Activated naive CD4-positive, alpha-beta T cell treated with anti-CD3 and anti-CD28 coated beads for 36 hours (primary cell): Measurements from ENCODE around the gene MFAP3L. TPM values are rescaled to one million over a fixed set of nuclear protein-coding genes. Genes with fewer than 3 reads are reported as not detected.

Source experiments
- CTCF ChIA-PET: fragments of 350-600 bp; sonication (Branson Sonifier 250); formaldehyde crosslinking; loops from one replicate; lab custom pipeline; 2021; ENCODE audit warnings: antibody characterized with exemption; lab: Charles Lee
- DNase-seq: peaks from one replicate; pipeline ENCODE4 v3.0.0-alpha.2; 2020
- H3K27ac Mint-ChIP-seq: one replicate; pipeline ENCODE4 v1.8.0; 2021; ENCODE audit warnings: mild to moderate bottlenecking, mixed read lengths
- H3K27me3 Mint-ChIP-seq: one replicate; pipeline ENCODE4 v1.8.0; 2021; ENCODE audit warnings: low read depth, mixed read lengths
- H3K36me3 Mint-ChIP-seq: one replicate; pipeline ENCODE4 v1.8.0; 2021; ENCODE audit warnings: low read depth, mixed read lengths
- H3K4me1 Mint-ChIP-seq: one replicate; pipeline ENCODE4 v1.8.0; 2021; ENCODE audit warnings: low read depth, mixed read lengths
- H3K4me3 Mint-ChIP-seq: one replicate; pipeline ENCODE4 v1.8.0; 2021; ENCODE audit warnings: mild to moderate bottlenecking, moderate library complexity, mixed read lengths
- H3K9me3 Mint-ChIP-seq: one replicate; pipeline ENCODE4 v1.8.0; 2021; ENCODE audit warnings: mixed read lengths
- intact Hi-C: fragments of 100-400 bp; cut with micrococcal nuclease; formaldehyde crosslinking; loops from one replicate; pipeline ENCODE4 v1.15.1; 2023
- total RNA-seq, 2 experiments: library from RNA; stranded (reverse); gene quantifications; one replicate each; pipeline ENCODE4 v1.2.3, GENCODE V29; 2021

The MFAP3L gene
- total RNA-seq, 2 experiments from 2014 or later, result 0.72 to 0.74 TPM

DNA sequence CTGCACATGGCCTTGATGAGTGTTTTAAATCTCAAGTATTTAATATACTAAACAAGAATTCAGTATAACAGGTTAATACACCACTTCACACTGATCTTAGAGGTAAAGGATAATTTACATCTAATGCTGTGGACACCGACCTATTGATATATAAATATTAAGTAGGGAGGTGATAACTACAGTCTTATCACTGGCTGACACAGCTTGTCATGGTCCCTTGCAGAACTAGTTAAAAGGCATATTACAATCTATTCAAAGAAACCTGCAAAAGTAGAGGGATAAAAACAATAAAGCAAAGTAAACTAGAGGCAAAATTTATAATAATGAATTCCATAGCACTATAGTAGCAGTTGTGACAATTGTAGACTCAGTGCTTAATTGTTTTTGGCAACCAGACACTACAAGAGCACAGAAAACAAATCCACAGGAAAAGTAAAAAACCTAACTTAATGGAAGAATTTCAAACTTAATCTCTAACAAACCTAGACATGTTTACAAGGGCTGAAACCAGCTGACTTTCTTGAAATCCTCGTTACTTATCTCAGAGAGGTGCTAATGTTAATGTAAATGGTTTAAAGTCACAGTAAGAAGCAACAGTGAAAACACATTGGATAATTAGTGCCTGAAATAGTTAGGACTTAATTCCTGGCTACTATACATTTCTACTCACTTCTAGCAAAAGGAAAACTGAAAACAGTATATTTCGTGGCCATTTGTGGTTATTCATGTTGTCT is 25.0 kb downstream of the MFAP3L start:
- Mint-ChIP-seq H3K9me3 (no peaks in the 10 kb centered on the region), H3K4me3 (no peak overlapping the region), H3K27me3 (no peaks in the 10 kb centered on the region), H3K36me3 (no peaks in the 10 kb centered on the region), H3K4me1 (no peaks in the 10 kb centered on the region), H3K27ac (no peak overlapping the region)
- intact Hi-C loops, result no loop called here
- CTCF ChIA-PET, result no interaction called here
- no peak for DNase-seq

- CTCF ChIA-PET, result no interaction called here
- Mint-ChIP-seq H3K9me3 (no peaks in the 10 kb centered on the region), H3K4me1 (no peaks in the 10 kb centered on the region), H3K36me3 (no peaks in the 10 kb centered on the region), H3K27me3 (no peaks in the 10 kb centered on the region), H3K27ac (no peak overlapping the region), H3K4me3 (no peak overlapping the region)
- no peak for DNase-seq
- intact Hi-C loops, result no loop called here
These were observed 26.3 kb downstream of the MFAP3L start for GRCh38 chr4:169999923-170000322.

DNA sequence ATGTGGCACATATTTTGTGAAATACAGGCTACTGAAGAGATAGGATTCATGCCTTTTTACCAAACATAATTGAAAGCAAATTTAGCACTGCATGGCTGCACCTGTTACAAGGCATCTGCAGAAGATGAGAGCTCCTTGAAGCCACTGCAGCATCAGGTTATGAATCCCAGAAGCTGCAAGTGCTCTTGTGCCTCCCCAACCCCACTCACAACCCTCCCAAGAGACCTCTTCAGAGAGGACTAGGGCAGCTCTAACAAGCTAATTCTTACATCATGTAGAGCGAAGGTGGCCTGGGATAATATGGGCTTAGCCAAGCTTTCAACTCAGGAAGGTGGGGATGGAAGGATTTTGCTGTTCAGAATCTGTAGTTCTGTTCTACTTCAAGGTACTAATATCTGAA is 27.2 kb downstream of the MFAP3L start:
- Mint-ChIP-seq H3K27ac (no peak overlapping the region), H3K9me3 (no peaks in the 10 kb centered on the region), H3K4me3 (no peak overlapping the region), H3K27me3 (peaks cover 2% of the 10 kb centered on the region), H3K4me1 (no peaks in the 10 kb centered on the region), H3K36me3 (no peaks in the 10 kb centered on the region)
- CTCF ChIA-PET, result no interaction called here
- intact Hi-C loops, result no loop called here
- no peak for DNase-seq

GRCh38 chr4:169996379-169997240 is 29.6 kb downstream of the MFAP3L start:
- no peaks in the 10 kb centered on the region for H3K9me3 Mint-ChIP-seq
- no peak overlapping the region for H3K4me3 Mint-ChIP-seq
- no peak for DNase-seq
- no peak overlapping the region for H3K27ac Mint-ChIP-seq
- CTCF ChIA-PET, result no interaction called here
- intact Hi-C loops, result no loop called here
- peaks cover 2% of the 10 kb centered on the region for H3K27me3 Mint-ChIP-seq
- no peaks in the 10 kb centered on the region for H3K4me1 Mint-ChIP-seq
- H3K36me3 Mint-ChIP-seq, result no peaks in the 10 kb centered on the region

DNA sequence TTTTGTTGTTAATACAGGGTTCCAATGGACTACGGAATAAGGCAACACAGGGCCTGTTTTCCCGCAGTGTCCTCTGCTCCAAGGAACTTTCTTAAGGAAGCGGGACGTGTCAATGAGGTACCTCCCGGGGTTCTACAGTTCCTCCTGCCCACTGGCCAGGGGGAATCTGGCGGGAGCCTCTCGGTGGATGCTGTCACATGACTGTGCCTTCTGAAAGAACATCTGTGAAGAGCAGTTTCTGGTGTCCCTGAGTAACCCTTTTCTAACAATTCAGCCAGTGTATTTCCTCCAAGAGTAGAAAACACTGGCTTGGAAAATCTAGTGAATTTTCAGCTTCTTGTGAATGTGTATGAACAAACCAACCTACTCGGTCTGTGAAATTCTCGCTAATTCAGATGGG is 32.7 kb downstream of the MFAP3L start:
- peaks cover 2% of the 10 kb centered on the region for H3K27me3 Mint-ChIP-seq
- DNase-seq, result no peak
- intact Hi-C loops, result no loop called here
- no peaks in the 10 kb centered on the region for H3K4me1 Mint-ChIP-seq
- H3K27ac Mint-ChIP-seq, result no peak overlapping the region
- CTCF ChIA-PET, result interaction anchor here (1.2 kb wide), 1 partner anchor 31 kb away, joined by 5 read pairs; no protein-coding TSS in a partner anchor
- H3K4me3 Mint-ChIP-seq, result no peak overlapping the region
- no peaks in the 10 kb centered on the region for H3K9me3 Mint-ChIP-seq
- H3K36me3 Mint-ChIP-seq, result no peaks in the 10 kb centered on the region

- Mint-ChIP-seq H3K27me3 (peaks cover 7% of the 10 kb centered on the region), H3K36me3 (no peaks in the 10 kb centered on the region), H3K4me1 (no peaks in the 10 kb centered on the region), H3K27ac (no peak overlapping the region), H3K4me3 (no peak overlapping the region), H3K9me3 (no peaks in the 10 kb centered on the region)
- DNase-seq, result no peak
- intact Hi-C loops, result no loop called here
- CTCF ChIA-PET, result no interaction called here
These were observed 37.9 kb downstream of the MFAP3L start for GRCh38 chr4:169988252-169988651.

GRCh38 chr4:169987327-169988228 is 38.6 kb downstream of the MFAP3L start:
- no peak overlapping the region for H3K4me3 Mint-ChIP-seq
- H3K4me1 Mint-ChIP-seq, result no peaks in the 10 kb centered on the region
- no peaks in the 10 kb centered on the region for H3K9me3 Mint-ChIP-seq
- H3K27me3 Mint-ChIP-seq, result peaks cover 9% of the 10 kb centered on the region
- H3K27ac Mint-ChIP-seq, result no peak overlapping the region
- no peak for DNase-seq
- CTCF ChIA-PET, result no interaction called here
- no peaks in the 10 kb centered on the region for H3K36me3 Mint-ChIP-seq
- intact Hi-C loops, result no loop called here

DNA sequence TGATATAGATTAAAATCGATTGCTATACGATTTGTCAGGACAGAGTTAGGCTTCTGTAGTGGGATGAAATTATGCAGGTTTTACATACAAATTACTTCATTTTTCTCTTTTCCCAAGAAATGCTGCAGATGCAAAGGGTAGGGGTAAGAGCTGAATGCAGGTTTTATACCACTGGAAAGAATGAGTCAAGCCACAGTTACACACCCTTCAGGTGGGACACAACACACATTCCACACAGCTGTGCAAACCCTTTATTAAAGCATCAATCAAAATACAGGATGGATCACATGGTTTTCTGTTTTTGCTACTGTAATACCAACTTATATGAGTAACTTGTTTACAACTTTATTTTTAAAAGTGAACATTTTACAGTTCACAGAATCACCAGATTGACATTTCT is 39.8 kb downstream of the MFAP3L start:
- Mint-ChIP-seq H3K9me3 (no peaks in the 10 kb centered on the region), H3K4me3 (no peak overlapping the region), H3K4me1 (no peaks in the 10 kb centered on the region), H3K36me3 (no peaks in the 10 kb centered on the region), H3K27ac (no peak overlapping the region), H3K27me3 (peaks cover 16% of the 10 kb centered on the region)
- intact Hi-C loops, result no loop called here
- CTCF ChIA-PET, result interaction anchor here (0.5 kb wide), 1 partner anchor 320 kb away, joined by 5 read pairs; no protein-coding TSS in a partner anchor
- DNase-seq, result no peak

GRCh38 chr4:169985881-169986280 is 40.3 kb downstream of the MFAP3L start:
- H3K4me3 Mint-ChIP-seq, result no peak overlapping the region
- DNase-seq, result no peak
- CTCF ChIA-PET, result no interaction called here
- no peaks in the 10 kb centered on the region for H3K36me3 Mint-ChIP-seq
- peaks cover 19% of the 10 kb centered on the region for H3K27me3 Mint-ChIP-seq
- intact Hi-C loops, result no loop called here
- no peaks in the 10 kb centered on the region for H3K9me3 Mint-ChIP-seq
- H3K4me1 Mint-ChIP-seq, result no peaks in the 10 kb centered on the region
- no peak overlapping the region for H3K27ac Mint-ChIP-seq

DNA sequence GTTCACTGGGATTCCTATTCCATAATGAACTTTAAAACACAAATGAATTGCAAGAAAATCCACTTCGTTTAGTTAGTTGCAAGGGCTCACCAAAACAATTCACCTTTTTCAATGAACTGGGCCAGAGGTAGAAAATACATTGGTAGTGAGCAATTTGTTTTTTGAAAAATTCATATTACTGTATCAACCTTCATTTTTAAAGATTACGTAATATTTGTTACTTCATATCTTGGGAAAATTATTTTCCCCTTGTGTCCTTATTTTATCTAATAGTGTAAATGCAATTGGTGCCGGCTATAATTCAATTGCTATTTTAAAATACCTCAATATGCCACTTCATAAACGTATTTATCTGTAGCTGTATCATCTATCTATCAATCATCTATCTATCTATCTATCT is 41.5 kb downstream of the MFAP3L start:
- Mint-ChIP-seq H3K27me3 (peaks cover 20% of the 10 kb centered on the region), H3K27ac (no peak overlapping the region), H3K4me1 (no peaks in the 10 kb centered on the region), H3K9me3 (no peaks in the 10 kb centered on the region), H3K4me3 (no peak overlapping the region), H3K36me3 (no peaks in the 10 kb centered on the region)
- CTCF ChIA-PET, result interaction anchor here (0.7 kb wide), 1 partner anchor 47 kb away, joined by 3 read pairs; no protein-coding TSS in a partner anchor
- intact Hi-C loops, result no loop called here
- no peak for DNase-seq

- no peak for DNase-seq
- Mint-ChIP-seq H3K4me3 (no peak overlapping the region), H3K27me3 (peaks cover 21% of the 10 kb centered on the region), H3K27ac (no peak overlapping the region), H3K9me3 (no peaks in the 10 kb centered on the region), H3K4me1 (no peaks in the 10 kb centered on the region), H3K36me3 (no peaks in the 10 kb centered on the region)
- CTCF ChIA-PET, result no interaction called here
- intact Hi-C loops, result no loop called here
These were observed 42.0 kb downstream of the MFAP3L start for GRCh38 chr4:169984173-169984572.

- no peaks in the 10 kb centered on the region for H3K4me1 Mint-ChIP-seq
- no peaks in the 10 kb centered on the region for H3K9me3 Mint-ChIP-seq
- intact Hi-C loops, result no loop called here
- peaks cover 31% of the 10 kb centered on the region for H3K27me3 Mint-ChIP-seq
- CTCF ChIA-PET, result interaction anchor here (0.6 kb wide), 1 partner anchor 43 kb away, joined by 5 read pairs; no protein-coding TSS in a partner anchor
- H3K4me3 Mint-ChIP-seq, result no peak overlapping the region
- H3K36me3 Mint-ChIP-seq, result no peaks in the 10 kb centered on the region
- no peak for DNase-seq
- H3K27ac Mint-ChIP-seq, result no peak overlapping the region
These were observed 49.2 kb downstream of the MFAP3L start for GRCh38 chr4:169976951-169977350.
